CD4-positive, alpha-beta T cell treated with Interferon gamma for 1 hour (primary cell): ENCODE results near the gene C2CD4C.
A peak's percentile ranks its signal among the peaks of the same experiment; 100 is the strongest.
"Not testable (repeated sequence)": the region's sequence is repeated elsewhere in the genome, so short reads cannot be mapped to it uniquely, and the experiment has no call there.

Experiments
- DNase-seq: peaks from one replicate; pipeline ENCODE4 v3.0.0-alpha.2; 2020

The C2CD4C gene

DNA sequence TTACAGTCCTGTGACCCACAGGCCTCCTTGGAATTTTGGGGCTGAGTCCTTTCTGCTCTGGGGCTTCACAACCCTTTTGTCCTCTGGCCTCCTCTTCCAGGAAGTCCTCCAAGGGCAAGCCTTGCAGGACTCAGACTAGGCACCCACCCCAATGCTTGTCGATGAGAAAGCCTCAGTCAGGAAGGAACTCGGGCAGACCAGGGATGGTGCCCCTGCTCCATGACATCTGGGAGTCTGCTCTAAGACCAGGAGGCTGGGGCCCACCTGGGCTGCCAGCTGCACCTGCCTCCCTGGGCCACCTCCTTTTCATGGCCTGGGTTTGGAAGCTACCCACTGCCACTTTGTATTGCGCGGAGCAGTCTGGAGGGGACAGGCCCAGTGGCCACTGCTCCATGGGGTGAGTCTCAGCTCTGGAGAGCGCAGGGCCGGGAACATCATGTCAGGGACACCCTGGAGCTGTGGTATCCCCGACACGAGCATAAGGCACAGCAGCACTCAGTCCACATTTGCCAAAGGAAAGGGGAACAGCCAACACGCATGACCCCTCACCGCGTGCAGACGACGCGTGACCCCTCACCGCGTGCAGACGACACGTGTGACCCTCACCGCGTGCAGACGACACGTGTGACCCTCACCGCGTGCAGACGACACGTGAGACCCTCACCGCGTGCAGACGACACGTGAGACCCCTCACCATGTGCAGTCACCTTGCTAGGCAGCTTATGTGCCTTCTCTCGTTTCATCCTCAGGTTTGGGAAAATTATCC is 10.8 kb downstream of the C2CD4C start:
- no peak for DNase-seq

- no peak for DNase-seq
Measured at GRCh38 chr19:397321-397720, 11.6 kb downstream of the C2CD4C start.

GRCh38 chr19:395467-395866 is 13.5 kb downstream of the C2CD4C start:
- DNase-seq, result no peak

GRCh38 chr19:394857-395256 is 14.1 kb downstream of the C2CD4C start:
- DNase-seq, result not testable (repeated sequence)

GRCh38 chr19:393560-393959 is 15.4 kb downstream of the C2CD4C start:
- DNase-seq, result not testable (repeated sequence)

- DNase-seq, result no peak
Measured at GRCh38 chr19:392375-392970, 16.5 kb downstream of the C2CD4C start.

DNA sequence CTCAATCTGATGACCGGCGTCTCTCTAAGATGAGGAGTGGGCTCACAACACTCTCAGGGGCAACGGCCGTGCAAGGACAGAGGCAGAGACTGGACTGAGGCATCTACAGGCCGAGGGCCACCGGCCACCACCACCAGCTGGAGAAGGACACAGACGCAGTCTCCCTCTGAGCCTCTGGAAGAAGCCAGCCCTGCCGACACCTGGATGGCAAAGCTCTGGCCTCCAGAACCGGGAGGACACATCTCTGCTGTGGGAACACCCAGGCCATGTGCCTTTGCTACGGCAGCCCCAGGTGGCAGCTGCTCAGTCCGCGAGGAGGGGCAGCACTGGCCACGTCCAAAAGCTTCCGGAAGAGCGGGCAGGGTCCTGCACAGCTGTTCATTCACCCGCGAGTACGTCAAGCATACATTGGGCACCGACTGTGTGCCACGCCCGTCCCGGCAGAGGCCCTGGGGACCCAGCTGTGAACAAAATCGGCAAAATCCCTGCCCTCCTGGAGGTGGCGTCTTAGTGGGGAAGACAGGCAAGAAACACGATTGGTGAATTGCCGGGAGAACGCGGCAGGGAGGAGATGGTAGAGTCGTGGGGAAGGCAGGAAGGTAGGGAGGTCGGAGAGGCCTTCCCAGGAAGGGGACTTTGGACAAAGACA is 17.1 kb downstream of the C2CD4C start:
- no peak for DNase-seq

DNA sequence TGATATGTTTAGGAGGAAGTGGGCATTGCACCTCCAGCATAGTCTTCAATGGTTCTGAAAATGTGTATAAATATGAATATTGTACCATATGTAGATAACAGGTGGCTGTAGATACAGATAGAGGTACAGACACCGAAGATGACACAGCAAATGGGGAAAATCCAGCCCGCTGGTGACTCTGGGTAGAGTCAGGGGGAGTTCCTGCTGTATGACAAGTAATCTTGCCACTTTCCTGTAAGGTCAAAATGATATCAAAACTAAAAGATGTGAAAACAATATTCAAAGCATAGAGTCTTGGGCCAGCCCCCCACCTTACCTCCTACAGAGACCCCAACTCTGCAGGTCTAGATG is 17.8 kb downstream of the C2CD4C start:
- no peak for DNase-seq

DNA sequence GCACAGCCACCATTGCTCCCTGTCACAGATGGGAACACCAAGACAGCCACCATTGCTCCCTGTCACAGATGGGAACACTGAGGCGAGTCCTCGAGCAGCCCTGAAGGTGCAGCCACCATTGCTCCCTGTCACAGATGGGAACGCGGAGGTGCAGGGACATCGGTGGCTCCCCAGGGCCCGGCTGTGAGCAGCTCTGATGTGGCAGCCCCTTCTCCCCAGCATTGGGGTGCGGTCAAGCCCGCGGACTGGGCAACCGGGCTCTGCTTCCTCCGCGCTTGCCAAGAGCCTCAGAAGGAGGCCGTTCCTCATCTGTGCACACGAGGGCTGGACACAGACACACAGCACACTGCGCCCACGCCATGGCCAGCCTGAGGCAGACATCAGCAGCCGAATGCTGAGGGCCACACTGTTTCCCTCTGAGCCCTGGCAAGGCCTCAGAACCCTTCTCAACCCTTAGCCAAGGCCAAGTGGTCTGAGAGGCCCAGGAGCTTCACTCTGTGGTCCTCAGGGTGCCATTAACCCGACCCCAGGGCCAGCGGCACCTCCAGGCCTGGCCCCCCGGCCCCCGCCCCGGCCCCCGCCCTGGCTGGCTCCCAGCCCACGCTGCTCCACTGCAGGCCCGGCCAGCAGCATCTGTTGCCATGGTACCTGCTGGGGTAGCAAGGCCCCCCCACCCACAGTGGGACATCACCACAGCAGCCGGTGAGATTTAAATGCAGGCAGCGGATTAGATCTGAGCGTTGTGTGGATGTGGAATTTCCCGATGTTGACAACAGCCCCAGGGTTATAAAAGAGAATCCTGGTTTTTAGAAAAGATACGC is 18.4 kb downstream of the C2CD4C start:
- no peak for DNase-seq

DNA sequence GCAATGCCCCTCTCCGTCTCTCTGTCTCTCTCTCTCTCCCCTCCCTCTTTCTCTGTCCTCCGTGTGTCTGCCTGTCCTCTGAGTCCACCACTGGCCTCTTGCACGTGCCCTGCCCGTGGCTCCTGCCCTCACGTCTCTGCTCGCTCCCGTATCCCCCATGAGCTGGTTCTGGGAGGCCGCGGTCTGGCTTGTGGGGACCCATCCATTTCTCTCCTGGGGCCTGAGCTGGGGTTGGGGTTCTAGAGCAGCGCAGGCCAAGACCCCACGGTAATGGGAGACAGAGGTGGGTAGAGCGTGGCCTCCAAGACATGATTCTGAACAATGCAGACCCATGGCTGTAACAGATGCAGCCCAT is 19.0 kb downstream of the C2CD4C start:
- DNase-seq, result no peak

GRCh38 chr19:389255-389934 is 19.6 kb downstream of the C2CD4C start:
- no peak for DNase-seq

GRCh38 chr19:388691-389090 is 20.3 kb downstream of the C2CD4C start:
- no peak for DNase-seq

DNA sequence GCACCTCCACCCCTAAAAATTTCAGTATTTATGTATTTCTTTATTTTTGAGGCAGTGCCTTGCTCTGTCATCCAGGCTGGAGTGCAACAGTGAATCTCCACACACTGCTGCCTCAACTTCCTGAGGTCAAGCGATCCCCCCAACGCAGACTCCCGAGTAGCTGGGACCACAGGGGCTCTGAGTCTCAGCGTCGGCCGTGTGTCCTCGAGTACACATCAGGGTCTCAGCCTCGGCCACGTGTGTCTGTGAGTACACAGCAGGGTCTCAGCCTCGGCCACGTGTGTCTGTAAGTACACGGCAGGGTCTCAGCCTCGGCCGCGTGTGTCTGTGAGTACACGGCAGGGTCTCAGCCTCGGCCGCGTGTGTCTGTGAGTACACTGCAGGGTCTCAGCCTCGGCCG is 21.2 kb downstream of the C2CD4C start:
- no peak for DNase-seq

DNA sequence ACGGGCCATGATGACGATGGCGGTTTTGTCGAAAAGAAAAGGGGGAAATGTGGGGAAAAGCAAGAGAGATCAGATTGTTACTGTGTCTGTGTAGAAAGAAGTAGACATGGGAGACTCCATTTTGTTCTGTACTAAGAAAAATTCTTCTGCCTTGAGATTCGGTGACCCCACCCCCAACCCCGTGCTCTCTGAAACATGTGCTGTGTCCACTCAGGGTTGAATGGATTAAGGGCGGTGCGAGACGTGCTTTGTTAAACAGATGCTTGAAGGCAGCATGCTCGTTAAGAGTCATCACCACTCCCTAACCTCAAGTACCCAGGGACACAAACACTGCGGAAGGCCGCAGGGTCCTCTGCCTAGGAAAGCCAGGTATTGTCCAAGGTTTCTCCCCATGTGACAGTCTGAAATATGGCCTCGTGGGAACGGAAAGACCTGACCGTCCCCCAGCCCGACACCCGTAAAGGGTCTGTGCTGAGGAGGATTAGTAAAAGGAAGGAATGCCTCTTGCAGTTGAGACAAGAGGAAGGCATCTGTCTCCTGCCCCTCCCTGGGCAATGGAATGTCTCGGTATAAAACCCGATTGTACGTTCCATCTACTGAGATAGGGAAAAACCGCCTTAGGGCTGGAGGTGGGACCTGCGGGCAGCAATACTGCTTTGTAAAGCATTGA is 22.2 kb downstream of the C2CD4C start:
- not testable (repeated sequence) for DNase-seq

GRCh38 chr19:386189-386588 is 22.8 kb downstream of the C2CD4C start:
- DNase-seq, result not testable (repeated sequence)

GRCh38 chr19:384799-385169 is 24.2 kb downstream of the C2CD4C start:
- no peak for DNase-seq

DNA sequence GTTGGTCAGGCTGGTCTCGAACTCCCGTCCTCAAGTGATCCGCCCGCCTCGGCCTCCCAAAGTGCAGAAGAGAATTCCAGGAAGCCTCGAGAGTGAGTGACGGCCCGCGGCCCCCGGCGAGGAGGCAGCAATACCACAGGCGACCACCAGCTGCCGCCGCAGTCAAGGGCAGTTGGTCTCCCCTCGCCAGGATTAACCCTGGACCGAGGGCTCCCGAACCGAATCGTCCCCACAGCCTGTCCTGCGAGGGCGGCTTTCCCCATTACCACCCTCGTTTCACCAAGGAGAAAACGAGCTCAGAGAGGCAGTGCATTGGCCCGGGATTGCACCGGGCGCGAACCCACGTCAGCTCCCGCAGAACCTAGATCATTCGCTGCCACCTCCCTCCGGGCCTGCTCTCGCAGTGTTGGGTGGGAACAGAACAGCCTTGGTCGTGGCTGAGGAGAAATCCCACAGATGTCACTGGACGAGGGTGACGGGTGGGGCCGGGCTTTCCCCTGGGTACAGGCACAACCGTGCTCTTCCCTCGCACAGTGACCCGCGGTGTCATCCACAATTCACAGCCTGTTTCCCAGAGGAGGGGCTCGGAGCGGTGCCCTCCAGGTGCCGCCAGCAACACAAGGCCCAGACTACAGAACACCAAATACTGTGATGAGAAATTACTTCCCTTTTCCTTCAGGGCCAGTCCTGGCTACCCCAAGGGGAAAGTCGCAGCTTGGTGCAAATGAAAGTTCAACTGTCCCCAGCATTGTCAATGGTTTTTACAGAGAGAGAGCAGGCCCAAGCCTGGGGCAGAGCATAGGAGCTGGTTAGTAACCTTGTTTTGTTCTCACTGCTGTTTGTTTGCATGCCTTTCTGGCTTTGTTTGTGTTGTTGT is 24.8 kb downstream of the C2CD4C start:
- DNase-seq, result no peak

- no peak for DNase-seq
Measured at GRCh38 chr19:383040-383439, 25.9 kb downstream of the C2CD4C start.

DNA sequence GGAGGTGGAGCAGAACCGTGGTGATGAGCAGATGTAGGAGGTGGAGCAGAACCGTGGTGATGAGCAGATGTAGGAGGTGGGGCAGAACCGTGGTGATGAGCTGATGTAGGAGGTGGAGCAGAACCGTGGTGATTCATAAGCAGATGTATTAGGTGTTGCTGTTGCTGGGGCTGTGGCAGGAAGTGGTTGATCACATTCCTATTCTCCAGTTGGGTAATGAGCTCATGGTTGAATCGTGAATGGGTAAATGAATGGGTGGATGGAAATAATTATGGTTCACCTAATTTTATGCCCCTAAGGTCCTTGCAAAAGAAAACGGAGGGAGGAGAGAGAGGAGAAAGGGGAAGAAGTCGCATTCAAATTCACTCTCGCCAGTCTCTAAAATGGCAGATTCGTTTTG is 26.4 kb downstream of the C2CD4C start:
- peak; percentile 37 for DNase-seq

DNA sequence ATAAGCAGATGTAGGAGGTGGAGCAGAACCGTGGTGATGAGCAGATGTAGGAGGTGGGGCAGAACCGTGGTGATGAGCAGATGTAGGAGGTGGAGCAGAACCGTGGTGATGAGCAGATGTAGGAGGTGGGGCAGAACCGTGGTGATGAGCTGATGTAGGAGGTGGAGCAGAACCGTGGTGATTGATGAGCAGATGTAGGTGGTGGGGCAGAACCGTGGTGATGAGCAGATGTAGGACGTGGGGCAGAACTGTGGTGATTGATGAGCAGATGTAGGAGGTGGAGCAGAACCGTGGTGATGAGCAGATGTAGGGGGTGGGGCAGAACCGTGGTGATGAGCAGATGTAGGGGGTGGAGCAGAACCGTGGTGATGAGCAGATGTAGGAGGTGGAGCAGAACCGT is 27.0 kb downstream of the C2CD4C start:
- DNase-seq, result not testable (repeated sequence)

DNA sequence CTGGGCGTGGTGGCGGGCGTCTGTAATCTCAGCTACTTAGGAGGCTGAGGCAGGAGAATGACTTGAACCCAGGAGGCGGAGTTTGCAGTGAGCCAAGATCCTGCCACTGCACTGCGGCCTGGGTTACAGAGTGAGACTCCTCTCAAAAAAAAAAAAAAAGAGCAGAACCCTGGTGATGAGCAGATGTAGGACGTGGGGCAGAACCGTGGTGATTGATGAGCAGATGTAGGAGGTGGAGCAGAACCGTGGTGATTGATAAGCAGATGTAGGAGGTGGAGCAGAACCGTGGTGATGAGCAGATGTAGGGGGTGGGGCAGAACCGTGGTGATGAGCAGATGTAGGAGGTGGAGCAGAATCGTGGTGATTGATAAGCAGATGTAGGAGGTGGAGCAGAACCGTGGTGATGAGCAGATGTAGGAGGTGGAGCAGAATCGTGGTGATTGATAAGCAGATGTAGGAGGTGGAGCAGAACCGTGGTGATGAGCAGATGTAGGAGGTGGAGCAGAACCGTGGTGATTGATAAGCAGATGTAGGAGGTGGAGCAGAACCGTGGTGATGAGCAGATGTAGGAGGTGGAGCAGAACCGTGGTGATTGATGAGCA is 28.2 kb downstream of the C2CD4C start:
- not testable (repeated sequence) for DNase-seq
